ENCODE results near the gene ACACB.
A peak's percentile ranks its signal among the peaks of the same experiment; 100 is the strongest.

The ACACB gene

GRCh38 chr12:109281452-109281851 lies 165.1 kb downstream of the ACACB start:
- DNase-seq = no peak

- DNase-seq = no peak
These were observed 168.0 kb downstream of the ACACB start for GRCh38 chr12:109284392-109284791.

- no peak for DNase-seq
These were observed 169.9 kb downstream of the ACACB start for GRCh38 chr12:109286252-109286651.

- no peak for DNase-seq
These were observed 170.3 kb downstream of the ACACB start for GRCh38 chr12:109286652-109287051.

- no peak for DNase-seq
These were observed 170.8 kb downstream of the ACACB start for GRCh38 chr12:109287181-109287580.

- no peak for DNase-seq
These were observed 171.6 kb downstream of the ACACB start for GRCh38 chr12:109287811-109288469.

GRCh38 chr12:109288571-109288970 lies 172.2 kb downstream of the ACACB start:
- DNase-seq = no peak

GRCh38 chr12:109289004-109289403 lies 172.6 kb downstream of the ACACB start:
- no peak for DNase-seq

GRCh38 chr12:109289551-109289950 lies 173.2 kb downstream of the ACACB start:
- no peak for DNase-seq

GRCh38 chr12:109290061-109290460 lies 173.7 kb downstream of the ACACB start:
- no peak for DNase-seq

- no peak for DNase-seq
These were observed 174.7 kb downstream of the ACACB start for GRCh38 chr12:109291117-109291516.

GRCh38 chr12:109291521-109292341 lies 175.3 kb downstream of the ACACB start:
- DNase-seq = peak; percentile 97

GRCh38 chr12:109292342-109292711 lies 175.9 kb downstream of the ACACB start:
- no peak for DNase-seq

- no peak for DNase-seq
These were observed 176.7 kb downstream of the ACACB start for GRCh38 chr12:109293106-109293505.

- no peak for DNase-seq
These were observed 178.0 kb downstream of the ACACB start for GRCh38 chr12:109294286-109294796.

GRCh38 chr12:109295764-109296425 lies 179.5 kb downstream of the ACACB start:
- DNase-seq = no peak

- no peak for DNase-seq
These were observed 180.0 kb downstream of the ACACB start for GRCh38 chr12:109296431-109296830.

GRCh38 chr12:109299849-109300248 lies 183.5 kb downstream of the ACACB start:
- DNase-seq = no peak

GRCh38 chr12:109301643-109302168 lies 185.3 kb downstream of the ACACB start:
- DNase-seq = no peak

- no peak for DNase-seq
These were observed 186.0 kb downstream of the ACACB start for GRCh38 chr12:109302358-109302757.

GRCh38 chr12:109302770-109303169 lies 186.4 kb downstream of the ACACB start:
- no peak for DNase-seq

GRCh38 chr12:109304485-109304884 lies 188.1 kb downstream of the ACACB start:
- peak; percentile 62 for DNase-seq

GRCh38 chr12:109305547-109305946 lies 189.2 kb downstream of the ACACB start:
- DNase-seq = no peak
